H54 (cell line): Measurements from ENCODE around the gene CD72.
"Not testable (repeated sequence)": the region's sequence is repeated elsewhere in the genome, so short reads cannot be mapped to it uniquely, and the experiment has no call there.

Experiments used
- DNase-seq: peaks from one replicate; pipeline ENCODE4 v3.0.0; 2011; ENCODE audit warnings: low spot score, mixed read lengths; ENCODE audit not compliant: insufficient read length
- FAIRE-seq: peaks from 3 replicates; lab custom pipeline; 2011; peaks lifted over from hg19 to GRCh38; lab: Jason Lieb, UNC
- POLR2A ChIP-seq: IDR thresholded peaks from 2 replicates; pipeline ENCODE4 v1.6.1; 2011; ENCODE audit warnings: low read depth, mild to moderate bottlenecking, low read length

CD72 gene

DNA sequence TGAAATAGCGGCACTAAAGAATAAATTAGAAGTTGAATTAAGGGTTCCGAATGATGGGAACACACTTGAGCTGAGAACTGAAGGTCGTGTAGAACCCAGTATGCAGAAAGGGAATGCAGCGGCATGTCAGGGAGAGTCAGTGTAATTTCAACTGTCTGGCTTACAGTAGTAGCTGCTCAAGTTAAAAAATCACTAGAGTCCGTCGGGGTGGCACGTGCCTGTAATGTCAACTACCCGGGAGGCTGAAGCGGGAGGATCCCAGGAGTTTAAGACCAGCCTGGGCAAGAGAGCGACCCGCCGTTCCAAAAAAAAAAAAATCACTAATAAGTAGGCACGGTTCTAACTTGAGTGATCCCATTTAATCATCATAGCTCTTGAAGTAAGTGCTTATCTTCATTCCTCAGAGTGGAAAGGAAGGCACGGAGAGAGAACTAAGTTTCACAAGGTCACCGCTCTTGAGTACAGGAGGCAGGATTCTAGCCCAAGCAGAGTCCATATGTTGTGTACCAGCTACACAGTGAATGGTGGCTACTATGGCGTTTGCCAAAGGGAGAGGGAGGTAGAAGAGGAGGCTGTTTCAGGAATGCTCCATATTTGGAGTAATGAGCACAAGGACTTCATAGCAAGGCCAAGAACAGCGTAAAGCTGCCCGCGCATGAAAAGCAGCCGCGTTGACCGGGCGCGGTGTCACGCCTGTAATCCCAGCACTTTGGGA is 38.8 kb upstream of the CD72 start:
- DNase-seq (no peak), FAIRE-seq (no peak)
- no peak for TF ChIP-seq POLR2A

DNA sequence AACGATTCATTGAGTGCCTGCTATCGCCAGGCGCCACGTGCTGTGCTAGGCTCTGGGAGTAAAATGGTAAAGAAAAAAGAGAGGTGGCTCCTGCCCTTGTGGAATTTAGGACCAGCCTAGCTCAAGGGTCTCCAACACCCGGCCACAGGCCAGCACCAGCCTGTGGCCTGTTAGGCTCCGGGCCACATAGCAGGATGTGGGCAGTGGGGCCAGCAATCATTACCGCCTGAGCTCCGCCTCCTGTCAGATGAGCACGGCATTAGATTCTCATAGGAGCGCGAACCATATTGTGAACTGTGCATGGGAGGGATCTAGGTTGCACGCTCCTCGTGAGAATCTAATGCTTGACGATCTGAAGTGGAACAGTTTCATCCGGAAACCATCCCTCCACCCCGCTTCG is 38.1 kb upstream of the CD72 start:
- FAIRE-seq (no peak), DNase-seq (no peak)
- no peak for TF ChIP-seq POLR2A

DNA sequence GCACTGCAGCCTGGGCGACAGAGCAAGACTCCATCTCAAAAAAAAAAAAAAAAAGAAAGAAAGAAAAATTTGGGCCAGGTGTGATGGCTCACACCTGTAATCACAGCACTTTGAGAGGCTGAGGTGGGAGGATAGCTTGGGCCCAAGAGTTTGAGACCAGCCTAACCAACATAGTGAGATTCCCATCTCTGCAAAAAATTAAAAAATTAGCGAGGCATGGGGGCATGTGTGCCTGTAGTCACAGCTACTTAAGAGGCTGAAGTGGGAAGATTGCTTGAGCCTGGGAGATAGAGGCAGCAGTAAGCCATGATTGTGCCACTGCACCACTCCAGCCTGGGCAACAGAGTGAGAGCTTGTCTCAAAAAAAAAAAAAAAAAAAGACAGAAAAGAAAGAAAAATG is 35.4 kb upstream of the CD72 start:
- FAIRE-seq (no peak), DNase-seq (no peak)
- TF ChIP-seq POLR2A: no peak

DNA sequence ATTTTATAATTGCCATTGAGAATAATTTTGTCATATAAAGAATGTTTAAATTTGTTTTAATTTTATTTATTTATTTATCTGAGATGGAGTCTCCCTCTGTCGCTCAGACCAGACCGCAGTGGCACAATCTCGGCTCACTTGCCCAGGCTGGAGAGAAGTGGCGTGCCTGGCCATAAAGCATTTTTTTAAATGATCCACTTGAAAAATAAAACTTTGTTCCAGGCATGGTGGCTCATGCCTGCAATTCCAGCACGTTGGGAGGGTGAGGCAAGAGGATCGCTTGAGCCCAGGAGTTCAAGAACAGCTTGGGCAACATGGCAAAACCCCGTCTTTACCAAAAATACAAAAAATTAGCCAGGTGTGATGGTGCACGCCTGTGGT is 34.6 kb upstream of the CD72 start:
- FAIRE-seq: no peak
- TF ChIP-seq POLR2A: no peak
- no peak for DNase-seq

DNA sequence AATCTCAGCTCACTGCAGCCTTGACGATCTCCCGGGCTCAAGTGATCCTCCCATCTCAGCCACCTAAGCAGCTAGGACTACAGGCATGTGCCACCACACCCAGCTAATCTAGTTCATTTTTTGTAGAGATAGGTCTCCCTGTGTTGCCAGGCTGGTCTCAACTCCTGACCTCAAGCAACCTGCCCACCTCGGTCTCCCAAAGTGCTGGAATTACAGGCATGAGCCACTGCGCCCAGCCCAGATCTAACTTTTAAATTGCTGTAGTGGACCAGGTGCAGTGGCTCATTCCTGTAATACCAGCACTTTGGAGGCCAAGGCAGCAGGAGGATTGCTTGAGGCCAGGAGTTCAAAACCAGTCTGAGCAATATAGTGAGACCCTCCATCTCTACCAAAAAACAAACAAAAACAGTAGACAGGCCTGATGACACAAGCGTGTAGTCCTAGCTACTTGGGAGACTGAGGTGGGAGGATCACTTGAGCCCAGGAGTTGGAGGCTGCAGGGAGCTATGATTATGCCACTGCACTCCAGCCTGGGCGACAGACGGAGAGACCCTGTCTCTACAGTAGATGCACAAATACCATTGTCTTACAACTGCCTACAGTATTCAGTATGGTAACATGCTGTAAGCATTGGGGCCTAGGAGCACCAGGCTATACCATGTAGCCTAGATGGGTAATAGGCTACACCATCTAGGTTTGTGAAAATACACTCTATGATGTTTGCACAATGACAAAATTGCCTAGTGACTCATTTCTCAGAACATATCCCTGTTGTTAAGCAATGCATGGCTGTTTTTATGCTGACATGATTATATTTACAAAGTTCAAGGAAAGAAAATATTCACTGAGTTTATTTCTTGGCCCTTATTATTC is 34.0 kb upstream of the CD72 start:
- DNase-seq (no peak), FAIRE-seq (no peak)
- no peak for TF ChIP-seq POLR2A

DNA sequence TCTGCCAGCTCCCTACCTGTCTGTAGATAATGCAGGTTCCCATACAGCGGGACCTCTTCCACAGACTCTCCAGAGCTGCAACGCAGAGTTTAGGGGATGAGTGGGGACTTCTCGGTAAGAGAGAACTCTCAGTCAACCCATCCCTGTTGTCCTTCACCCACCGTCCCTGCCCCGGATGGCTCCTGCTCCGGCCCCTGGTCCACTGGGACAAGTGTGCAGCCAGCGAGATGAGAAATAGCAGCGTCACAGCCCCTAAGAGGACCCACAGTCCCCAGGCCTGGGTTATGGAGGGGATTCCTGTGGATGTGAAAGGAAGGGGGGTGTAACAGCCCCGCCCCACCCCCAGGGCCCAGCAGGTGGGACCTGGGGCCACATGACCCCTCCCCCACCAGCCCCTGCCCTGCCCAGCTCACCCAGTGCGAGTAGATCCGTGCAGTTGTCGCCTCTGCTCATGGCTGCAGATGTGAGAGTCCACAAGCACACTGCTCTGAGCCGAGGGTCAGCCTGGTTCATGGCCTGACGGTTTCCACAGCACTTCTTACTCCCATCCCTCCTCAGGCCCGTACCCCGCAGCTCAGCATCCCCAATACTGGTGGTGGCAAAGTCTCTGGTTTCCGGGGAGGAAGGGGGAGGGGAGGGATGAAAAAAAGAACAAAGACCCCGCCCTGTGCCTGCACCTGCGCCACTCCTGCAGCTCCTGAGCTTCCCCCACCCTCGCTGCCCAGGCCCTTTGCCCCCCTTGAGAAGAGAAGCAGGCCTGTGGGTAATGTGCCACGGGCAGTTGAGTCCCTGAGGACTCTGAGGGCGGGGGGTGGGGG is 32.3 kb upstream of the CD72 start, which contains the start of gene SIT1:
TSS of gene SIT1 (minus strand) at position 591 of the 818 bp plus-strand sequence. CDS start at position 513, 78 bp downstream.
- no peak for TF ChIP-seq POLR2A
- no peak for DNase-seq
- FAIRE-seq: no peak

DNA sequence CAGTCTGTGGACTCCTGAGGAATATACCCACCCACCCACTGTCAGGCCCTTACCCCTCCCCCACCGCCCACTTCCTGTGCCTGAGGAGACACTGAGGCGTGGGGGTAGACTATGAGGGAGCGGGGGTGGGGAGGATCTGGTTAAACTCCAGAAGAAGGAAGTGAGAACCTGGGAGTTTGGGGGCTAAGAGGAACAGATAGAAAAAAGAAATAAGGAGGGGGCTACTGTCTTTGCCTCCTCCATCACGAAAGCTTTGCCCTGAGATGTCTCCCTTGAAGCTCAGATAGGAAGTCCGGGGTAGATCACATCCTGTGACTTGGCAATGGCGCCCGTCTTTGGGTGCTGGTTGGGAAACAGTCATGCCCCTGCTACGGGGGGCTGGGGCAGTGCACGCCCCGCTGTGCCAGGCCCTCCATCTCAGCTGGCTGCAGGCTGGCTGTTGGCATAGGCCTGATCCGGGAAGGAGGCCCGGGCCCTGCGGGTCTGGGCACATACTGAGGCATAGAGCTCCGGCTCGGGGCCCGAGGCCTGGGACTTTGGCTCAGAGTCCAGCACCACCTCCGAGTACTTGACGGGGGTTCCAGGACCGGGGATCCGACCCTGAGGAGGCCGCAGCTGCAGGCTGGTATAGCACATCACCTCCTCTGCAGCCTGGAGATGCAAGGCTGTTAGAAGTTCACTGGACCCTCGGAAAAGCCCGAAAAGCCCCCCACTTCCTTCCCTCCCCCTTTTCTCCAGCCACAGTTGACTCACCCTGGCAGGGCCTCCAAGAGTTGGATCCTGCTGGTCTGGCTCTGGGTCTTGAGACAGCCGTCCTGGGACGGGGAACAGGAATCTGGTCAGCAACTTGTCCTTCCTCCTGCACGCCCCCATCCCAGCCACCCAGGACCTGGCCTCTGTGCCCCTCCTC is 31.5 kb upstream of the CD72 start:
- TF ChIP-seq POLR2A: no peak
- no peak for FAIRE-seq

DNA sequence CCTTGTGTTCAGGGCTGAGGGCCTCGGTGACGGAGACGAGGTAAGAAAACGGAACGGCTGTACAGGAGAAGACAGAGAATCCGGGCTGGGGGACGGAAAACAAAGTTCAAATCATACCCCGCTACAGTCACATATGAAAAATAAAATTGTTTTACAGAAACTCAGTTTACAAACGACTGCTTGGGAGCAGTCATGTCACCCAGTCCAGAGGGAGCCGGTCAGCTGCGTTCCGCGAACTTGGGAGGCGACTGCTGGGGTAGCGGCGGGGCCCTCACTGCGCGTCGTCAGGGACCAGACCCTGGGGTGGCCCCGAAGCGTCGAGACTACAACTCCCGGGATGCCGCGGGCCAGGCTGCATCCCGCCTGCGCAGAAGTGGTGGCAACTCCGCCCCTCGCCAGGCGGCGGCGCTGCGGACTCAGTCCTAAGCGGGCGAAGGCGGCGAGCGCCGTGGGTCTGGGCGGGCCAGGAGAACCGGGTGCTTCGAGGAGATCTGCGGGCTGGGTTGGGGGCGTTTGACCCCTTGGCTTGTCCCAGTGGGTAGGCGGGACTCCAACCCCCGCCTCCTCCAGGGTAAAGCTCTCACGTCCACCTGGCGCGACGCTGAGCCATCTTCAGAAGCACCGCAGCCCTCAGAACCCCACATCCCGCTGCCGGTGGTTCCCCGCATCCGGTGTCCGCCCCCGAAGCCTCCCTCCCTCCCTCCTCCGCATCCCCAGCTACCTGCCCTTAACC is 28.5 kb upstream of the CD72 start:
- peak; percentile 53; the same call in 1 of the 2 replicates for TF ChIP-seq POLR2A
- no peak for FAIRE-seq
- peak; percentile 80 for DNase-seq

More for the DNA sequence above, 31.5 kb upstream of the CD72 start:
- DNase-seq: no peak

DNA sequence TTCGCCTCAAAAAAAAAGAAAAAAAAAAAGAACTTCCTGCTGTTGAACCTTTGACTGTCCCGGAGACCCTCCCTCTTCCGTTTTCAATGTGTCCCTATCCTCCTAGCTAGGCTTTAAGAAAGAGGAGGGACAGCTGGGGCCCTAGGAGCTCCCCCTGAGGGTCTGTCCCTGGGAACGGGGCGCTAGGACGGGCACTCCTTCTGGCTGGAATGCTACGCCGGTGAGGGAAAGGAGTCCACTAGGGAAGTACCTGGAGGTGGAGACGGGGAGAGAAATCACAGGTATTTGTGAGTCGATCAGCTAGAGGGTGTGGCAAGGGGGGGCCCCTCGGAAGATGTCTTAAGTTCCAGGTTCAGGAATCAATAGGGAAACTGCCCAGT is 27.9 kb upstream of the CD72 start:
- FAIRE-seq: no peak
- no peak for DNase-seq
- no peak for TF ChIP-seq POLR2A

DNA sequence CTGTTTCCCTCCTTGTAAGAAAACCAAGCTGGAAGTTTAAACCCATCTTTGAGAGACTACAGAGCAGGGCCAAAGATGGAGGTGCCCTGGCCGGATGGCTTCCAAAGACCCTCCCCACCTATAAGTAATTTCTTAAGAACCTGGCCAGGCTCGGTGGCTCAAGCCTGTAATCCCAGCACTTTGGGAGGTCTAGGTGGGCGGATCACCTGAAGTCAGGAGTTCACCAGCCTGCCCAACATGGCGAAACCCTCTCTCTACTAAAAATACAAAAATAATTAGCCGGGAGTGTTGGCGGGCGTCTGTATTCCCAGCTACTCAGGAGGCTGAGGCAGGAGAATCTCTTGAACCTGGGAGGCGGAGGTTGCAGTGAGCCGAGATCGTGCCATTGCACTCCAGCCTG is 27.5 kb upstream of the CD72 start:
- not testable (repeated sequence) for FAIRE-seq, DNase-seq

DNA sequence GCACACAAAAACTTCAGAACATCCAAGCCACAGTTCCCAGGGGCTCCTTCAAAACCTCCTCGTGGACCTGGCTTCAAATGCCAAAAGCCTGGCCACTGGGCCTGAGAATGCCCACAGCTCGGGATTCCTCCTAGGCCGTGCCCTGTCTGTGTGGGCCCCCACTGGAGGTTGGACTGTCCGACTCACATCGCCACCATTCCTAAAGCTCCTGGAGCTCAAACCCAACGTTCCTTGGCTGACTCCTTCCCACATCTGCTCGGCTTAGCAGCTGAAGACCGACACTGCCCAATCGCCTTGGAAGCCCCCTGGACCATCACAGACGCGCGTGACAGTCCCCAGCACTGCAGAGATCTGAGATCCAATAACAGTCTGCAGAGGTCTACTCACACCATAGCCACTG is 24.8 kb upstream of the CD72 start:
- no peak for FAIRE-seq
- TF ChIP-seq POLR2A: no peak

DNA sequence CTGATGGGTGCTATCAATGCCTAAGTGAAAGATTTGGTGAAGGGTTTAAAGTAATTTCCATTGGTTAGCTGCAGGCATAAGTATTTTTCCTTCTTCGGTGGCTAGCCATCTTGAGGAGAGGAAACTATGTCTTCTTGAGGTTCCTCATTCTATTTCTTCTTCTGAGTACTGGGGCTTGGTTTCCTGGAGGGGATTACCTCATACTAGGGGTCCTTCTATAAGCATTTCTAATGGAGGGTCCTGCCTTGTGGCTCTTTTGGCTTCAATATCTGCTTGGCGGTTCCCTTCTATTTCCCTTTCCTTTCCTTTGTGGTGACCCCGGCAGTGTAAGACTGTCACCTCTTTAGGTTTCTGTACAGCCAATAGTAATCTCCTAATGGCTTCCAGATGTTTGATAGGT is 23.3 kb upstream of the CD72 start:
- not testable (repeated sequence) for FAIRE-seq, DNase-seq

More for the DNA sequence above, 24.8 kb upstream of the CD72 start:
- DNase-seq: no peak

DNA sequence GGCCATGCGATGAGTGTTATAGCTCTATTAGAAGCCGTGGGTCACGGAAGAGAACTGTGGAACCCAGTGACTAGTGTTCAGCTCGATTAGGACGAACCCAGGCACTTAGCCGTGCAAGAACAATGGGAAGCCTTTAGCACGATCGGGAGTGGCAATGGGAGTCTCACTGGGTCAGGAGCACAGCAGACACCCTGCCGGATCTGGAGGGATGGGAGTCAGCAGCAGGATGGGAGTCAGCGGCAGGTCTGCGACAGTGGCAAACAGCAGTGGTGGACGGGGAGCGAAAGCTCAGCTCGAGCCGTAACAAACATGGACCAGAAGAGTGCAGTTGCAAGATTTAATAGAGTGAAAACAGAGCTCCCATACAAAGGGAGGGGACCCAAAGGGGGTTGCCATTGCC is 22.2 kb upstream of the CD72 start:
- FAIRE-seq, DNase-seq: not testable (repeated sequence)
